Smooth muscle cell of the brain vasculature (primary cell): Measurements from ENCODE around the gene DGKD.
A peak's percentile ranks its signal among the peaks of the same experiment; 100 is the strongest.

Experiments
- DNase-seq: peaks from one replicate; pipeline ENCODE4 v3.0.0-alpha.2; 2012; ENCODE audit warnings: low read depth, low spot score

Gene DGKD

DNA sequence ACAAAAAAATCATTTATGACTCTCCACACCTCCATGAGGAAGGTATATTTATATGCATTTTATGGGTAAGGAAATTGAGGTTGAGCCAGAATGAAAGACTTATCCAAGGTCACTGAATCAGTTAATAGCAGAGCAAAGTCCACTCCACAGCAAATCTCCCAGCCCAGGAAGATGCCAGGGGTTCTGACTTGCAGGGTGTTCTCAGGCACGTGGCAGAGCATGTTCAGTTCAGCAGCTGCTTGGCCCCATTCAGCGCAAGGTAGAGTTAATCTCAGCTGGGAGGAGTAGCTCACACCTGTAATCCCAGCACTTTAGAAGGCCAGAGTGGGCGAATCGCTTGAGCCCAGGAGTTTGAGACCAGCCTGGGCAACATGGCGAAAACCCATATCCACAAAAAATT lies 17.8 kb upstream of the DGKD start:
- no peak for DNase-seq

DNA sequence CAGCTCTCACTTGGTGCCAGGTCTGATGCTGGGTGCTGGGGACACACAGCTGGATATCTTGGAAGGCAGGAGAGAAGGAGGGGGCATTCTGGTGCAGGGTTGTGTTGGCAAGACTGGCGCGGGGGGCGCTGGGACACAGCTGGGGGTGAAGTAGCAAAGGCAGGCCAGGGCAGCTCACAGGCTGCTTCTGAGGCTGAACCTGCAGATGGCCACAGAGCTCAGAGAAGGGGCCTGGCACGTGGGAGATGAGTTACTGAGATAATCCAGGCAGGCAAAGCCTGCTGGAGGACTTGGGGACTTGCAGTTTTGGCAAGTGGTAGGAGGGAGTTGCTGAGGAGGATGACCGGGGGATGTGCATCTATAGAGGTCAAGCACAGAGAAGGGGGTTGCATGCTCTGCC lies 16.2 kb upstream of the DGKD start:
- DNase-seq, result no peak

- no peak for DNase-seq
These were observed 15.4 kb upstream of the DGKD start for GRCh38 chr2:233338812-233339368.

- no peak for DNase-seq
These were observed 14.9 kb upstream of the DGKD start for GRCh38 chr2:233339427-233339826.

DNA sequence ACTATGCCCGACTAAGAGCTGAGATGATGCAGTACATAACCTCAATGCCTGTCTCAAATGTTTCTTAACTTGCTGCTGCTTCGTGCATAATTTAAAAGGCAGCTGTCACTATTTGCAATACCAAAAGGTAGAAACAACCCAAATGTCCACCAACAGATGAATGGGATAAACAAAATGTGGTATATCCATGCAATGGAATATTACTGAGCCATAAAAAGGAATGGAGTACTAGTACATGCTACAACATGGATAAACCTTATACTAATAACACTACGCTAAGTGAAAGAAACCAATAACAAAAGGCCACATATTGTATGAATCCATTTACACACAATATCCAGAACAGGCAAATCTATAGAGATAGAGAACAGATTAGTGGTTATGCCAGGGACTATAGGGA lies 13.0 kb upstream of the DGKD start:
- DNase-seq, result no peak

DNA sequence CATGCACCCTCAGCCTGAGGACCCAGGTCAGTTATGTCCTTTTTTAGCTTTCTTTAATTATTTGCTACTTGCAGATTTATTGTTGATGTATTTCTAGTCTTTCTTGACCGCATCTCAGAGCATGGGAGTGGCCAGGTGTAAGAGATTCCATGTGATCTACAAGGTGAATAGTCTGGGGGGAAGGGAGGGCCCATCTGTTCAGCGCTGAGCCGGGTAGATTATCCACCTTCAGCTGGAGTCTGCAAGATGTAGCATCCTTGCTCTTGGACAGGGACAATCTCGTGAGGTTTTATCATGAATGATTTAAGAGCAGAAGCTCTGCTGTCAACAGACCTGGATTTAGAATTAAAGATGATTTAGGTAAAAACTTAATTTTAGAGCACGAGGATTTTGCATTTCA lies 12.0 kb upstream of the DGKD start:
- no peak for DNase-seq

GRCh38 chr2:233343171-233343705 lies 11.1 kb upstream of the DGKD start:
- no peak for DNase-seq

- DNase-seq, result no peak
These were observed 7.9 kb upstream of the DGKD start for GRCh38 chr2:233346376-233346775.

DNA sequence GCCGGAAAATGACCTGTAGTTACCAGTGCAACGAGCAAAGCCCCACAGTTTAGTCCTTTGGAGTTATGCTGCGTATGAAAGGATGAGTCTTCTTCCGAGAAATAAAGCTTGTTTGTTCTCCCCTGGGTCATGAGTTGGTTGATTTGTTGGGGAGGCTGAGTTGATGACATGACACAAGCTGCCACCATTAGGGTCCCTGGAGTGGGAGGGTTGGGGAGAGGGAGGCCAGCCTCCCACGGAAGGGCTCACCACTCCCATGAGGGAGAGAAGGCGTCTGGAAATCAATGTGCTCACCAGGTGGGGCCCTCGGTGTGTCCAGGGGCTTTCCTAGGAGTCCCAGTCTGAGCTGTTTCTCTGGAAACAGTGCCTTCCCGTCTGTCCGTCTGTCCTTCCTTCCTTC lies 7.4 kb upstream of the DGKD start:
- DNase-seq, result no peak

DNA sequence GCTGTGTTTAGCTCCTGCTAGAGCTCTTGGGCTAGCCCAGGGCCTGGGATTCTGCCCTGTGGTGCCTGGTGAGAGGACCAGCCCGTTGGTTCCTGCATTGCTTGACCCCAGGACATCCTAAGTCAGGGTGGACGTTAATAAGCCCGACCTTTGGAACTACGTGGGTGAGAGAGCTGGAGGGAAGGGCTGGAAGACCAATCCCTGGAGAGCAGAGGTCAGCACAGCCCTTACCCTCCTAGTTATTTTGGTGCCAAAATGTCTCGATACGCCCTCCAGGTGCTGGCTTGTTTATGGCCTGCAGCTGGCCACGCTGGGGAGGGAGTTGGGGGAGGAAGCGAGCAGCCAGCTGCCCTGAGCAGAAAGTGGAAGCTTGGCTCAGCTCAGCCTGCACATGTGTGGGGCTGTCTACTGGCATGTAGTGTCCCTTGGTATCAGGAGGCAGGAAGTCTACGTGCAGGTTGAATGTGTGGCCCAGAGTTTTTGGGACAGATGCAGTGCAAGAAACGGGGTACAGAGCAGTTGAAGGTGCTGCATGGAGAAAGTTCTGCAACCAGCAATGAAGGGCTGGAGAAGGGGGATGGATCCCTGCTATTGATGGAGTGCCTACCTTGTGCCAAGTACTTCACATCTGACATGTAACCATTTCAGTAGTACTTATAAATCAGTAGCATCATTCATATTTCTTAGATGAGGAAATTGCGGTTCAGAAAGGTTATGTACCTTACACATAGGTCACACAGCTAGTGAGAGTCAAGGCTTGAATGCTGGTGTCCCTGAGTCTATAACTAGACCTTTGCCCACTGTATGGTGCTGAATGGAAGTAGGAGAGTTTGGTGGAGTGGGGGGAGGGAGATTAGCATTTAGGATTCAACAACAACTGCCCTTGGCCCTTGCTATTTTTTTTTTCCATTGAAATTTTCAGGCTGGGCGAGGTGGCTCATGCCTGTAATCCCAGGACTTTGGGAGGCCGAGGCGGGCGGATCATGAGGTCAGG lies 5.0 kb upstream of the DGKD start:
- DNase-seq, result no peak

DNA sequence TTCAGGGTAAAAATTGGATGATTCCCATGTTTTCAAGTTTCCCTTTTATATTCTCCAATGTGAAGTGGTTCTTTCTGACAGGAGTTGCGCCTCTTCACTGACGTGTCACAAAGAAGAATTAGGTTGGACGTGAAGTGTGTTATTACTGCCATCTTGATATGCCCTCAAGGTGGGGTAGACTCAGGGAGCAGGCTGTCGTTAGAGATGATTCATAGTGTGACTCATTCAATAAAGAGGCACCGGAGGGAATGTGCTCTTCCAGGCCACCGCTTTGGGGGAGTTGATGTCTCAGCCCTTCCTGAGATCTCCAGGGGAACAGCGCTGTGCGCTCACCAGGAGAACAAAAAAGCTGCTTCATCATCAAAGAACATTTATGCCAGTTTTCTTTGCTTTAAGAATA lies 3.6 kb upstream of the DGKD start:
- peak; percentile 53 for DNase-seq

GRCh38 chr2:233351423-233351822 lies 2.9 kb upstream of the DGKD start:
- no peak for DNase-seq

DNA sequence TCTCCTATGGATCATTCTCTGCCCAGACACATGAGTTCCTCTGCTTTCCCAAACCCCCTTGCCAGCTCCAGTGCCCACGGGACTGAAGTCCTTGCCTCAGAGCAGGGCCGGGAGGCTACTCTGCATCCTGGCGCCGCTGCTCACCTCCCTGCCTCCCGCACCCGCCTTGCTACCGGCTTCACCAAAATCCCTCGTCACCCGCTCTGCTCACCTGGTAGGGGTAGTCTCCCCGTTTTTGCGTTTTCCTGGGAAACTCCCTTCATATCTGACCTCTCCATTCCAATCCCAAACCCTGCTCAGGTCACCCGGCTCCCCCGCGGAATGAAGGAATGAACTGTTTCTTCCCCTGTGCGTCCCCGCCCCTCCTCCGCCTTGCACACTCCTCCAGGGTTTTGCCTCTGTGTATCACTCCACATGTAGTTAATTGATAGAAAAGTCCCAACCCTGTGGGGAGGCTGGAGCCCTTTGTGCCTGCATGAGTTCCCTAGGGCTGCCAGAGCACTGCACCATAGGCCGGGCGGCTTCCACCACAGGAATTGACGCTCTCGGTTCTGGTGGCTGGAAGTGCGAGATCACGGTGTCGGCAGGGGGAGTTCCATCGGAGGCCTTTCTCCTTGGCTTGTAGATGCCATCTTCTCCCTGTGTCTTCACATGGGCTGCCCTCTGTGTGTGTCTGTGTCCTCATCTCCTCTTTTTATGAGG lies 2.0 kb upstream of the DGKD start:
- DNase-seq, result no peak

DNA sequence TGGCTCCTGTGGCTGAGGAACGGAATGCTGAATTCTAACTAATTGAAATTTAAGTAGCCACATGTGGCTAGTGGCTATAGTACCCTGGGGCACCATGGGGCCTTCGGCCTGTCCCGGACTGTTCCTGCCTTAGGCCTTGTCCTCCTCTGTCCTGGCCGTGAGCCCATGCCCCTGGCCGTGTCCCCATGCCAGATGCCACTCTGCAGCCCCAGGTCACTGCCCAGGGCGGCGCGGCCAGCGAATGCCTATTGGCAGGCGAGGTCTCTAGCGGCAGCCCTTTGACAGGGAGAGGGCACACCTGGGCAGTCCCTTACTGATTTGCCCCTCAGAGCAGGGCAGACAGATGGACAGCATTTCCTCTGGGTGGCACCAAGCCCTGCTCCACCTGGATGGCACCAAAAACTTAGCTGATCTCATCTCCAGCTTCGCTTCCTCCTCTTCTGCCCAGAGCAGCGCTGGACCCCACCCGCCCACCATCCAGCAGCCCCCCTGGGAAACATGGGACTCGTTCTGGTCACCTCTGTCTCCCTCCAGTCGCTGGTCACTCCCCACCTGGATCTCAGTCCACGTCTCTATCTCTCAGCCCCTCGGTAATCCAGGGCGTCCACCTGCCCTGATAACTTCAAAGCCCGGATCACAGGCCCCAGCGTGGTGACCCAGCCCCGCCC lies 1.1 kb upstream of the DGKD start:
- DNase-seq, result no peak

- DNase-seq, result no peak
These were observed 218 bp downstream of the DGKD start for GRCh38 chr2:233354500-233354924.

DNA sequence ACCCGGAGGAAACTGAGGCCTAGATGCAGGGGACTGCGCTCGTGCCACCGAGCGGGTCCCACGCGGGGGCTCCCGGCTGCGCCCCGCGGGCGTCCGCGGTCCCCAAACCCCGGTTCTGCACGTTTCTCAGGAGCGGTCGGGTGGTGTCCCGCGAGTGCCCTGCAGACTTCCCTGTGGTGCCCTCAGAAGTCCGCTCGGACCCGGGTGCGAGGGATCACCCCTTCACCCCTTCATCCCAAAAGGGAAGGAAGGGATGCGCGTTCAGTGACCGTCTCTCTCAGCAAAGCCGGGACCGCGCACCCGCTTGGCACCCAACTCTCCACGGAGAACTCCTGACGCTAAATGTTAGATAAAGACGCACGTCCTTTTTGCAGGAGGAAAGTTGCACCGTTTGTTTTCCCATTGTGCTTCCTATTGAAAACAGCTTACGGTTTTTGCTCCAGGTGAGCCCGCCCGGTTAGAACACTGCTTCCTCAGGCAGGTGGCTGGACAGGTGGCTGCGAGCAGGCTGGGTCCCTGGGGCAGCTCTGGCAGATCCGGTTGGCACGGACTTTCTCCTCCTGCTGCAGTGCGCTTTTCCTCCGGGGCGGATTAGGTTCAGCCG lies 779 bp downstream of the DGKD start:
- DNase-seq, result no peak

DNA sequence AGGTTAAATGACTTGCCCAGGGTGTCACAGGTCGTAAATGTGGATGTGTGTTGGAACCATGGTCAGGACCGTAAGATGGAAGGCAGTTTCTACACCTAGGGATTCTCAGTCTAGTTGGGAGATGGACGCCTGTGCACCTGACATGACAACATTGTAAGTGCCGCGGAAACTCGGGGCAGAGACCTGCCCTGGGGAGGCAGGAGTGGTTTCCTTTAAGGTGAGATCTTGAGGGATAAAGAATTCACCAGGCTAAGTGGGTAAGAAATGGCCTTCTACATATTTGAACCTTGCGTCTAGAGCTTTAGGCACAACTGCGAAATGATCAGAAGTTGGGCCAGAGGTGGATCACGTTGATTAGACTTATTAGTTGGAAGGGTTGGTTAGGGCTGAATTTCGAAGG lies 1.6 kb downstream of the DGKD start:
- no peak for DNase-seq

- no peak for DNase-seq
These were observed 2.4 kb downstream of the DGKD start for GRCh38 chr2:233356546-233357308.

- DNase-seq, result no peak
These were observed 4.0 kb downstream of the DGKD start for GRCh38 chr2:233358335-233358734.

DNA sequence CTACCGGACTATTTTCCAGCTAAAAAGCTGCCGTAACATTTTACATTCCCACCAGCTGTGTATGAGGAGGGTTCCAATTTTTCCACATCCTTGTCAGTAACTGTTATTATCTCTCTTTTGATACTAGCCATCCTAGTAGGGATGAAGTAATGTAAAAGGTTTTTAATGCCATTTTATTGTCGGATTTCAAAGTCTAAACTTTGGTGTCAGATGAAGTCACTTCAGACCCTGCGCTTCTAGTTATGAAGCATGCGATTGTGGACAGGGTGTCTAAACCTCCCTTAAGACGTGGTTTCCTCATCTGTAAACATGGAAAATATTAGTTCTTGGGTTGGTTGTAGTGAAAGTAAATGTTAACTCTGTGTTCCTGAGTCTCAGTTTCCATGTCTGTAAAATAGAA lies 4.7 kb downstream of the DGKD start:
- DNase-seq, result no peak

DNA sequence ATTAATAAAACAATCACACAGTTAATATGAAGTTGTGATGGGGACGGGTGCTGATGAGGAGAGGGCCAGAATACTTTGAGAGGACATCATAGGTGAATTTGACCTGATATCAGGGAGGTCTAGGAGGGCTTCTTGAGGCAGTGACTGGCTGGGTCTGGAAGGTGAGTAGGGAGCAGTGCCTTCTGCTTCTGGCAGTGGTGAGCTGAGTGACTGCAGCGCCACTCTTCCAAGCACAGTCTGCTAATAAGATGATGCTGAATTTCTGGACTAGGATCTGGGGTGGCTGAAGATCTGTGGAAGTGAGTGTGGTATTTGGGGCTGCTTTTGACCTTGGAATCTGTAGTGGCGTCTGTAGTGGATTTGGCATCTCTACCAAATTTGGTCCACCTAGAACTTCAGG lies 5.5 kb downstream of the DGKD start:
- no peak for DNase-seq
